ENCODE measurements around the gene CENPVL3.
"Not testable (repeated sequence)": the region's sequence is repeated elsewhere in the genome, so short reads cannot be mapped to it uniquely, and the experiment has no call there.

CENPVL3 gene

DNA sequence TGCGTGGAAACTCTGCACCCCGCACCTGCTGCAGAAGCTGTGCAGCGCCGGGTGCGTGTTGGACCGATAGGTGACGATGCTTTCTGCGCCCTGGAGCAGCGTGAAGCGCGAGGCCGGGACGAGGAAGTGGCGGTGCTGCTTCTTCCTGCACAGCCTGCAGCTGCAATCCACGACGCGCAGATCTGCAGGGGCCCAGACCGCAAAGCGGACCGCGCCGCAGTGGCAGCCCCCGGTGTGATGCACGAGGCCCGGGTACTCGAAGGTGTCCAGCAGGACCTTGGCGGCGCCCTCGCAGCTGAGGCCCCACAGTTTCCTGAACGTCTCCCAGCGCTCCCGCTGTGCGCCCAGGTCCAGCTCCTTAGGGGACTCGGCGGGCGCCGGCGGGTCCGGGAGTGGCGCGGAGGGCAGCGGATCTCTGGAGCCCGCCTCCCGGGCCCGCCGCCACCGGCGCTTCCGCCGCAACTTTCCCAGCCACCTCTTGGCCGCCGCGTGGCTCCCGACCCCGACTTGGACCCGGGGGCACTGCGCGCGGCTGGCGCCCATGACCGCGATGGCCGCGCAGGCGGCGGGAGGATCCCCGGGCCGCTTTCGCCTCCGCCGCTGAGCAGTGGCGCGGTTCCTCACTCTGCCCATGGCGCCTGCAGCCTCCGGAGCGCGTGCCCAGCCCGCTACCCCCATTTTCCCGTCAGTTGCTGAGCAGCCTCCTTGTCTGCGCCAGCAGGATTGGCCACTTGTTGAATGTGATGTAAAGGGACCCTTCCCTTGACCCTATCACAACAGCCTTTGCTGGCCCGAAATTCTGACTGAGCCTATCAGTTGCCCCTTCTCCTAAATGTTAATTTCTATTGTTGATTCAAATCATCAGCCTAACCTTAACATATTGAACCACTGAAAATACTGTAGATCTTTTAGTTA is at the start of gene CENPVL3:
TSS of gene CENPVL3 (minus strand) at position 672 of the 915 bp plus-strand sequence. CDS start at position 633, 39 bp downstream.
- DNase-seq (ENCODE audit: low read depth in 2 of 2) = not testable (repeated sequence)

DNA sequence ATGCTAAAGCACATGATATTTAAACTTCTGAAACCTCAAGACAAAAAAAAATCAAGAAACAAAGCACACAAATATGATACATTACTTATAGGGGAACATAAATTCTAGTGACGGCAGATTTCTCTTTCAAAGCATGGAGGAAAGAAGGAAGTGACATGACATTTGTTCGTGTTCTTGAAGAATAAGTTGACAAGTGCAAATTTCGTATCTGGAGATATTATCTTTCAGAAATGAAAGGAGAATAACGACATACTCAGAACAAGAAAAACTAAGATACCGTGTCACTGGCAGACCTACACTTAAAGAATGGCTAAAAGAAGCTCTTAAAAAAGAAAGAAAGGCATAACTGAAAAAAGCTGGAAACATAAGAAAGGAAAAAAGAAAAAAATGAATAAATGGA is 47.3 kb upstream of the CENPVL3 start:
- DNase-seq (ENCODE audit: low read depth in 2 of 2) = no peak

DNA sequence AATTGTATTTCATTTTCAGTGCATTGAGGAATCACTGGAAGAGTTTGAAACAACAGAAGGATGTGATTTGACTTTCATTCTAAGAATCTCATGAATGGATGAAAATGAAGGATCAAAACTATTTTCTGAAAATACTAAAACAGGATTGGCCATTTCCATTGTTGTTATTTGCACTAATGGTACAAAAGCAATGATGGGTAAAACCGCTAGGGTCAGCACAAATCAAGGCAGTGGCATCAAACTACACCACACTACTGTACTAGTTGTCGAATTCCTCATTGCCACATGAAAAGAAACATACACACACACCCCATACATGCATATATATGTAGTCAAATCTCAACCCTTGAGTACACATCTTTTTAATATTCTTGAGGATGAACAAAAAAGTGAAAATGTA is 24.7 kb upstream of the CENPVL3 start:
- no peak for DNase-seq (ENCODE audit: low read depth in 2 of 2)

DNA sequence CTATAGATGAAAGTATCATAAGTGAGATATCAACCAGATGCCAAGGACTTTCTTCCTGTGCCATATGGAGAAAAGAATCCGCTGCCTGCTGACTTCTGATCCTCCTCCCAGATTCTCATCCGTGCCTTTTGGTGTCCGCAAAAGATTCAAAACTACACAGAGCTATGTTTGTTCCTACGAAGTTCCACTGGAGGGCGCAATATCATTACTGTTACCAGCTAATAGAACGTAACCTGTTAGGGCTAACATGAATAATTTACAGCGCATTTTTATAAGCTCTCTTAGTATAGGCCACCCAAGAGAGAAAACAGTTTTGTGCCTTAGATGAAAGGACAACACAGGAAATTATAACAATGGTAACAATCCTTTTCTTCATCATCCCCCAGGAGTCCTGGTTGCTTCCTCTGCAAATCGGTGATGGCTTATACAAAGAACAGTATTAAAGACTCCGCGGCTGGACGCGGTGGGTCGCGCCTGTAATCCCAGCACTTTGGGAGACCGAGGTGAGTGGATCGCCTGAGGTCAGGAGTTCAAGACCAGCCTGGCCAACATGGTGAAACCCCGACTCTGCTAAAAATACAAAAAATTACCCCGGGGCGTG is 22.8 kb upstream of the CENPVL3 start:
- DNase-seq (ENCODE audit: low read depth in 2 of 2) = no peak

DNA sequence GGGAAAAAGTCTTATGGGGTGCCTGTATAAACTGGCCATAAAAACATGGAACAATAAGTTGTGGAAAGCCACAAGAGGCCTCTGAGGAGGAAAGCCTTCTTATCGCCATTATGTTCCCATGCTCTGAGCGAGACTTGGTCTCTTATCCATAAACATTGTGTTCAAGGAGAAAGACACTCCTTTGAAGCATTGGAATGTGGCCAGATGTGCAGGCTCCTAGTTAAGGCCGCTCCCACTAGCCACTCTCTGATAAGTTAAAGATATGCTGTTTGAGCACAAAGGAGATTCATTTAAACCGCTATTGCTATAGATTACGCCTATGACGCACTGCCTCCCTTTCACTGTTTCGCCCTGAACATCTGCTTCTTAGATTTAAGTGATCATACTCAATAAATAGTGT is 17.8 kb upstream of the CENPVL3 start:
- DNase-seq (ENCODE audit: low read depth in 2 of 2) = not testable (repeated sequence)

DNA sequence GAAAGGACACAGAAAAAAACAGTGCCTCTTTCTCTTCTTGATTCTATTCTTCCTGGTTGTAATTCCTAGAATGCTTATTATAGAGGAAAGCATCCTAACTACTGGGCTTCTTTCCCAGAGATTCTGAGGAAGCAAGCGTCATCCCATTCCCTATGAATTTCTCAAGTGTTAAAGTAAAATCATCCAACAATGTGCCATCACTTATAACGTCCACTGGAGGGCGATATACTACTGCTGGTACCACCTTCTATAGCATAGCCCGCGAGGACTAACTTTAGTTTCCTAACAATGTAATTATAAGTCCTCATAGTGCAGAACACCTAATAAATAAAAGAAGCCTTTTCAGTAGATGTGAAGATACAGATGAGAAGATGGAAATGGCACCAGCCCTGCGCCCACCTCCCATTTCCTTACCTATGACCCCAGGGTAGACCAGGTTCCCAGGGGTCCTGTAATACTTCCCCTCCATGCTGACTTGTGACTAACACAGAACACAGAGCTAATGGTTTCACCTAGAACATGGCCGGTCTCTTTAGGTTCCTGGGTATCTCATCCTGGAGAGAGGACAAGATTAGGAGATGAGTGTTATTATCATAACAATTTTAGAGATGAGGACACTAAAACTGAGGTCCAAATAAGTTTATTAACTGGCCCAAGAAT is 4.2 kb downstream of the CENPVL3 start:
- DNase-seq (ENCODE audit: low read depth in 2 of 2) = no peak

DNA sequence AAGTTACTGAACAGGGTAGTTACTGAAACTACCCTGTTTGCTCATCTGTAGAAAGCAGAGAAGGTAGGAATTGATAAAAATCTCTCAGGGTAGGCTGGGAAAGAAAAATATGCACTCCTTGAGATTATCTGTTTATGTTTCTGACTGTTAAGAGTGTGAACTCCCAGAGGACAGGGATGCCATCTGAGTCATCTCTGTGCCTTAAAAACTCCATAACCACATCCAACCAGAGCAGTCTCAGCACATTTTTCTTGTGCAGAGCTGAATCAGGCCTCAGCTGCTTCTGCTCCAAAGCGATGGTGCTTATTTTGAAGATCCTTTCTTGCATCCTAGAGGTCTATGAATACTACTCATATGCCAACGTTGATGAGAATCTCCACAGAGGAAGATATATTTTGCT is 9.9 kb downstream of the CENPVL3 start:
- no peak for DNase-seq (ENCODE audit: low read depth in 2 of 2)

DNA sequence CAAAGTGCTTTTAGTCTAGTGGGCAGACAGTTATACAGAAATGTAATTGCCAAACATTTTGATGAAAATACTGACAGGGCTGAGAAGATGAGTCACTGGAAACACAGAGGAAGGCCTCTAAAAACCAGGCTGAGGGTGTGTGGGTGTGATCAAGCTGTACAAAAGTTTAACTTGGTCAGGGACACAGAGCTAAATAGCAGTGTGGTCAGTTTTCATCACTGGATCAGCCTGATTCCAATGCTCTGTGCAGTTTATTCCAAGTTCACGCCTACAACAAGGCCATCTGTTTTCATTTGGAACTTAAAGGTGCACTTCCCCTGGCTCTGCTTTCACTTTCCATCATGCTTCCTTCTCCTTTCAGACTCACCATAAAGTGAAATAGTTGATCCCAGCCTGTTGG is 10.6 kb downstream of the CENPVL3 start:
- no peak for DNase-seq (ENCODE audit: low read depth in 2 of 2)

DNA sequence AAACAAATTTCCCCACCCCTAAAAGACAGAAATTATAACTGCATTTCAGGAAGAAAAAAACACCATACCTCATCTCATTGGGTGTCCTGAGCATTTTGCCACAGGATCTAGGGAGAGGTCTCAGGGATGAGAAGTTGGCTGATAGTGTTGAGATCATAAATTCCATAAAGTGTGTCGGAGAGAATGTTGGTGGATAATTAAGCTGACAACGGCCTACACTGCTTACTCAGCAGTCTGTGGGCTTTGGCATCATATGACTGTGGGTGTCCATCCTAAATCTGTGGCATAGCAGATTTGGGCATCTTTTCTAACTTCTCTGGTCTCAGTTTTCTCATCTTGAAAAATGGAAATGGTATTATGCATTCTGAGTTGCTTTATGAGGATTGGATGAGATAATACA is 12.3 kb downstream of the CENPVL3 start:
- DNase-seq (ENCODE audit: low read depth in 2 of 2) = no peak

DNA sequence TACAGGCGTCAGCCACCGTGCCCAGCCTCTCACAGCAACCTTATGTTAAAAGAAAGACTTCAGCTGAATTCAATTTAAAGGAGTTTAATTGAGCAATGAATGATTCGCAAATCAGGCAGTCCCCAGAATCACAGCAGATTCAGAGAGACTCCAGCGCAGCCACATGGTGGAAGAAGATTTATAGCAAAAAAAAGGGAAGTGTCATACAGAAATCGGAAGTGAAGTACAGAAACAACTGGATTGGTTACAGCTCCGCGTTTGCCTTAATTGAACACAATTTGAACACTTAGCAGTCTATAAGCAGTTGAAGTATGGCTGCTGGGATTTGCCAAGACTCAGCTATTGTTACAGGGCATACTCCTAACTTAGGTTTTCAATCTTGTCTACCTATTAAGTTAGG is 19.8 kb downstream of the CENPVL3 start:
- no peak for DNase-seq (ENCODE audit: low read depth in 2 of 2)

DNA sequence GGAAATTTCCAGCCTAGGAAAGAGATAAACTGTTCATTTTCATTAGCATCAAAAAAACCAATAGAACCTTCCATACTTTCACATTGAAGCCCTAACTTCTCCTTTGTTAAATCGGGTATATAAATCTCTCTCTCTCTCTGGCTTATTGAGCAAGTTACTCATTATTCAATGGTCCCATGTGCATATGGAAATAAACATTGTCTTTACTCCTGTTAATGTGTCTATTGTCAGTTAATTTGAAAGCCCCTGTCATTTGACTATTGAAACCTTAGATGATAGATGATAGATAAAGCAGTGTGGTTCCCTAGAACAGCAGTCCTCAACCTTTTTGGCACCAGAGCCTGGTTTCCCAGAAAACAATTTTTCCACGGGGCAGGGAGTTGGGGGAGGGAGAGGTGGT is 46.8 kb downstream of the CENPVL3 start:
- no peak for DNase-seq (ENCODE audit: low read depth in 2 of 2)

DNA sequence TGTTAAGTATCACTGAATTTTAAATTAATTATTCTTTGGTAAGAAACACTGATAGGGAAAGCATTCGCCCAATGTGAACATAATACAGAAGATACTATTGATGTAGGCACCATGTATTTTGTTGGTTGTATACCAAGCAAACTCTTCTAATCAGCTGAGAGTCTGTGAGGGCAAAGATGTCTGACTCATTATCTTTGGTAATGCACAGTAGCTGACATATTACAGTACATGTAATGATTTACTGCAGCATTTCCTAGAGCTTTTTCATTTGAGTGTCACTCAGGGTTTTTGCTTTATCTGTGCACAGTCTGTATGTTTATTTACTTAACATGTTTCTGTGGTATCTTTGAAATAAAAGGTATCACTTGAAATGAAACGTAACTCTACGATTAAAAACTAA is 49.2 kb downstream of the CENPVL3 start:
- no peak for DNase-seq (ENCODE audit: low read depth in 2 of 2)

DNA sequence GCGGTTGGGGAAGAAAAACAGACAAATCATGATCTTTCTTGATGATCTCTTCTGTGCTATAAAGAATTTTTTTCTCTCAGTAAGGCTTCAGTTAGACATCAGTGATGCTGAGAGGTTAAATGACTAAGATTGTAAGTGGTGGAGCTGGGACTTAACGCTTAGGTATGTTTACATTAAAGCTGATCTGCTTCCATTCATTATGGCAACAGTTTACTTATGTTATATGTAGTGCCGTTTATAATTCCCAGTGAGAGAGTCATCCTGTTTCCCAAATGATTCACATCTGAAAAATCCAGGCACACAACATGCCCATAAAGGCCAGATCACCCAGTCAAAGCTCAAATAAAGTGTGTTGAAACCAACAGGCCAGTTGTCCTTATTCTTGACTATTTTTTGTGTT is 50.1 kb downstream of the CENPVL3 start:
- no peak for DNase-seq (ENCODE audit: low read depth in 2 of 2)

All from stimulated activated CD4-positive, alpha-beta T cell treated with anti-CD3 and anti-CD28 coated beads, Interleukin-1b, Interleukin-23, amount 100 ng/mL, for 4 hours (primary cell).